Measurements from ENCODE around the gene LHCGR.
"Not testable (repeated sequence)": the region's sequence is repeated elsewhere in the genome, so short reads cannot be mapped to it uniquely, and the experiment has no call there.

LHCGR gene

GRCh38 chr2:48747319-48747718 is 8.2 kb downstream of the LHCGR start:
- DNase-seq (ENCODE audit: low read depth in 1 of 2, low spot score in 1 of 2), result no peak

GRCh38 chr2:48739236-48739635 is 16.3 kb downstream of the LHCGR start:
- not testable (repeated sequence) for DNase-seq (ENCODE audit: low read depth in 1 of 2, low spot score in 1 of 2)

- DNase-seq (ENCODE audit: low read depth in 1 of 2, low spot score in 1 of 2), result no peak
Measured at GRCh38 chr2:48738806-48739205, 16.7 kb downstream of the LHCGR start.

- no peak for DNase-seq (ENCODE audit: low read depth in 1 of 2, low spot score in 1 of 2)
Measured at GRCh38 chr2:48736251-48736650, 19.3 kb downstream of the LHCGR start.

GRCh38 chr2:48734576-48735303 is 20.8 kb downstream of the LHCGR start:
- DNase-seq (ENCODE audit: low read depth in 1 of 2, low spot score in 1 of 2), result no peak

GRCh38 chr2:48733067-48733503 is 22.4 kb downstream of the LHCGR start:
- DNase-seq (ENCODE audit: low read depth in 1 of 2, low spot score in 1 of 2), result no peak

- no peak for DNase-seq (ENCODE audit: low read depth in 1 of 2, low spot score in 1 of 2)
Measured at GRCh38 chr2:48728840-48729239, 26.7 kb downstream of the LHCGR start.

- DNase-seq (ENCODE audit: low read depth in 1 of 2, low spot score in 1 of 2), result no peak
Measured at GRCh38 chr2:48728295-48728694, 27.2 kb downstream of the LHCGR start.

- DNase-seq (ENCODE audit: low read depth in 1 of 2, low spot score in 1 of 2), result no peak
Measured at GRCh38 chr2:48727560-48727959, 28.0 kb downstream of the LHCGR start.

GRCh38 chr2:48725696-48726494 is 29.6 kb downstream of the LHCGR start:
- DNase-seq (ENCODE audit: low read depth in 1 of 2, low spot score in 1 of 2), result no peak

- no peak for DNase-seq (ENCODE audit: low read depth in 1 of 2, low spot score in 1 of 2)
Measured at GRCh38 chr2:48724278-48724677, 31.2 kb downstream of the LHCGR start.

- DNase-seq (ENCODE audit: low read depth in 1 of 2, low spot score in 1 of 2), result no peak
Measured at GRCh38 chr2:48723129-48723528, 32.4 kb downstream of the LHCGR start.

- no peak for DNase-seq (ENCODE audit: low read depth in 1 of 2, low spot score in 1 of 2)
Measured at GRCh38 chr2:48722391-48722790, 33.1 kb downstream of the LHCGR start.

- no peak for DNase-seq (ENCODE audit: low read depth in 1 of 2, low spot score in 1 of 2)
Measured at GRCh38 chr2:48721158-48721557, 34.4 kb downstream of the LHCGR start.

- DNase-seq (ENCODE audit: low read depth in 1 of 2, low spot score in 1 of 2), result no peak
Measured at GRCh38 chr2:48719480-48720177, 35.9 kb downstream of the LHCGR start.

- DNase-seq (ENCODE audit: low read depth in 1 of 2, low spot score in 1 of 2), result no peak
Measured at GRCh38 chr2:48717846-48718245, 37.7 kb downstream of the LHCGR start.

GRCh38 chr2:48715956-48716355 is 39.6 kb downstream of the LHCGR start:
- DNase-seq (ENCODE audit: low read depth in 1 of 2, low spot score in 1 of 2), result no peak

GRCh38 chr2:48715042-48715899 is 40.3 kb downstream of the LHCGR start:
- no peak for DNase-seq (ENCODE audit: low read depth in 1 of 2, low spot score in 1 of 2)

GRCh38 chr2:48714245-48714644 is 41.3 kb downstream of the LHCGR start:
- no peak for DNase-seq (ENCODE audit: low read depth in 1 of 2, low spot score in 1 of 2)

GRCh38 chr2:48713647-48714046 is 41.9 kb downstream of the LHCGR start:
- no peak for DNase-seq (ENCODE audit: low read depth in 1 of 2, low spot score in 1 of 2)

- DNase-seq (ENCODE audit: low read depth in 1 of 2, low spot score in 1 of 2), result no peak
Measured at GRCh38 chr2:48712151-48712550, 43.4 kb downstream of the LHCGR start.
